Heart right ventricle (tissue), 16 donors: ENCODE data around the gene TLE1. TPM values are rescaled to one million over a fixed set of nuclear protein-coding genes. Genes with fewer than 3 reads are reported as not detected.

Source experiments
- ATAC-seq, 8 donors: fragments of 200-7000 bp; cut with Tn5 transposase; one replicate each; pipeline ENCODE4 v1.9.1; 2020; ENCODE audit warnings: mild to moderate bottlenecking in 8 of 8, moderate library complexity in 8 of 8, moderate number of reproducible peaks in 1 of 8
- DNase-seq, 2 donors: peaks; one replicate each; pipeline ENCODE4 v3.0.0-alpha.2; 2020
- H3K27ac ChIP-seq, 10 donors: fragments of 200-600 bp; sonication (generic) in 2 of 10; one replicate each; pipeline versions ENCODE4 v1.5.0 to v1.8.0; 2020 to 2022; ENCODE audit warnings: mild to moderate bottlenecking in 3 of 10
- H3K27me3 ChIP-seq, 7 donors: fragments of 200-600 bp; one replicate each; pipeline ENCODE4 v1.8.0; 2021 to 2022; ENCODE audit warnings: mild to moderate bottlenecking in 2 of 7
- H3K36me3 ChIP-seq, 9 donors: fragments of 200-600 bp; sonication (generic) in 1 of 9; one replicate each; pipeline versions ENCODE4 v1.5.0 to v1.8.0; 2020 to 2022; ENCODE audit warnings: mild to moderate bottlenecking in 2 of 9
- H3K4me1 ChIP-seq, 9 donors: fragments of 200-600 bp; sonication (generic) in 1 of 9; one replicate each; pipeline versions ENCODE4 v1.5.0 to v1.8.0; 2020 to 2022; ENCODE audit warnings: mild to moderate bottlenecking in 4 of 9
- H3K4me3 ChIP-seq, 10 donors: fragments of 200-600 bp; sonication (generic) in 2 of 10; one replicate each; pipeline versions ENCODE4 v1.5.0 to v1.8.0; 2020 to 2022; ENCODE audit warnings: mild to moderate bottlenecking in 7 of 10, moderate library complexity in 2 of 10
- H3K9me3 ChIP-seq, 11 donors: fragments of 200-600 bp in 10 of 11; sonication (generic) in 2 of 11; one replicate each; pipeline versions ENCODE4 v1.5.0 to v1.8.0; 2013 to 2022; ENCODE audit warnings: mild to moderate bottlenecking in 2 of 11, control low read depth in 1 of 11, moderate library complexity in 1 of 11
- CTCF ChIP-seq, 9 donors: fragments of 200-600 bp; sonication (generic) in 2 of 9; IDR thresholded peaks; one replicate each; pipeline versions ENCODE4 v1.5.0 to v1.8.0; 2021 to 2022; ENCODE audit warnings: antibody characterized with exemption in 9 of 9, mild to moderate bottlenecking in 5 of 9, moderate library complexity in 1 of 9
- WGBS, 2 donors: extraction: QIAGEN DNeasy Blood & Tissue Kit; methylation state at CpG; one replicate each; pipeline ENCODE4 v1.1.7; 2013; ENCODE audit warnings: inconsistent platforms in 1 of 2; 5-methylcytosine and 5-hydroxymethylcytosine counted together
- intact Hi-C, 10 donors: fragments of 100-400 bp; cut with DNase I; formaldehyde crosslinking; loops; one replicate each; pipeline versions ENCODE4 v1.11.1 to v1.14.2; 2022
- polyA plus RNA-seq, 2 donors: library from polyadenylated mRNA; stranded (reverse); fragments of 200-250 nt; gene quantifications; one replicate each; pipeline ENCODE4 v1.2.3, GENCODE V29; 2013
- total RNA-seq, 10 donors: library from RNA; stranded (reverse); fragmentation: NEBNext Ultra II Directional in 3 of 10; extraction: Animal tissue kit (Norgen Biotek cat#: 25700) in 3 of 10; gene quantifications; one replicate each; pipeline versions ENCODE4 v1.2.1 to v1.2.4, GENCODE V29; 2021 to 2023
- donor health status: Arrhythmogenic right ventricular cardiomyopathy.
- donor health status: ischemic (EF 13 %, LVEDD 7.1; RV severe dilation, severe dysfunction).
- donor health status: healthy with polysubstance abuse.
- donor health status: DM: no; HTN: yes; CAD: no.
- donor health status: DM: no; HTN: no; CAD: no.
- donor health status: ischemic (EF 25% LVEDD 6.9; RV normal size, moderate dysfunction).
- donor health status: ischemic (EF 25% LVEDD 5.7; RV mildly dilated, moderate dysfunction).
- donor health status: healthy.
- donor health status: DM: yes; HTN: yes; CAD: no.
- donor health status: Ischemic cardiomyopathy.
- donor health status: ischemic (EF 35%, LVEDD 5.7; RV mildly dilated, moderate dysfunction).
- donor health status: nonischemic (EF 11% LVEDD 7.7; RV severe dilation, severe dysfunction).
- donor health status: DM: yes; HTN: yes; CAD: no.
- donor health status: PGD.
- donor health status: ischemic (EF 29% LVEDD 5.4; RV normal size, mild dysfunction).
- donor health status: nonischemic (EF 23%, LVEDD 6.1; RV moderate dilation, normal function).

Gene TLE1
- total and polyA plus RNA-seq, 12 donors, result 7.9 to 15.2 (median 11.0) TPM

- Histone ChIP-seq H3K9me3 (no peaks in the 10 kb centered on the region), H3K27ac (no peak overlapping the region), H3K27me3 (no peaks in the 10 kb centered on the region), H3K4me3 (no peak overlapping the region), H3K36me3 (peaks cover 0 to 67% (median 13%) of the 10 kb centered on the region in 9 donors), H3K4me1 (peaks cover 0 to 34% (median 22%) of the 10 kb centered on the region in 9 donors)
- DNase-seq (no peak), ATAC-seq (no peak)
- TF ChIP-seq CTCF (IDR thresholded peaks at IDR 0.05), result no peak
- 88 to 94% methylated on average over 5 of the region's 5 CpGs for WGBS, 2 donors
- intact Hi-C loops, result loop anchor here in 1 of 10 donors (5.0 kb wide), 1 partner anchor 52 kb away; no protein-coding TSS in a partner anchor
Observed at GRCh38 chr9:81589392-81589791, 100.0 kb downstream of the TLE1 start.

DNA sequence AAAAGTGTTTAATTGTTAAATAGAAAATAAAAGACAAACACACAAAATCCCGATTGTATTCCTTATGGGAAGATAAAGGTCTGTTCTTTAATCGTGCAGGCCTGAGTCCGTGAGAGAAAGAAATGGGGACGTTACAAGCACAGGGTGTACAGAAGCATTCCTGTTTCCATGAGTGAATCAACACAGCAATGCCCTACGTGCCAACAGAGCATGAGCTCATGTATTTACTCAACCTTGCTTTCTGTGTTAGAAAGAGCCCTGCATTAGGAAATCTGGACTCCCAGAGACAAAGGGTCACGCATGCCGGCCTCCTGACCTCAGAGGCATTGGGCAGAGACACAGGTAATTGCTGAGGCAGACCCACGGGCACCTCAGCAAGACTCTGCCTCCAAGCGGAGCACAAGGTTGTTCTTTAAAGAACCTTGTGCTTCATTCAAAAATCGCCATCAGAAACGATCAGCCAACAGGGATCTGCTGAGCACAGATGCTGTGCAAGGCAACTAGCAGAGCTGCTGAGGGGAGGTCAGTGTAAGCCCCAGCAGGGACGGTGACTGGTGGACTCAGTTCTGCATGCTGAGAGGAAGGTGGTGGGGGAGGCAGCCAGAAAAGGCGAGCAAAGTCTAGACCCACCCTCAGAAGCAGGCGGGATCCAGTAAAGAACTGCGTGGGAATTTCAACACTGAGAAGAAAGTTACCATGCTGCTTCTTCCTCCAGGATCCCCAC is 101.0 kb downstream of the TLE1 start:
- Histone ChIP-seq H3K27ac (no peak overlapping the region), H3K27me3 (no peaks in the 10 kb centered on the region), H3K4me1 (peaks cover 0 to 26% (median 18%) of the 10 kb centered on the region in 9 donors), H3K4me3 (no peak overlapping the region), H3K36me3 (peaks cover 0 to 78% (median 15%) of the 10 kb centered on the region in 9 donors), H3K9me3 (no peaks in the 10 kb centered on the region)
- intact Hi-C loops, result loop anchor here in 1 of 10 donors (5.0 kb wide), 1 partner anchor 51 kb away; no protein-coding TSS in a partner anchor
- WGBS, 2 donors, result 83% methylated on average over 15 of the region's 15 CpGs
- no peak for TF ChIP-seq CTCF (IDR thresholded peaks at IDR 0.05)
- ATAC-seq (peak in 7 of 8 donors; percentile 29 to 88 (median 56)), DNase-seq (no peak)

DNA sequence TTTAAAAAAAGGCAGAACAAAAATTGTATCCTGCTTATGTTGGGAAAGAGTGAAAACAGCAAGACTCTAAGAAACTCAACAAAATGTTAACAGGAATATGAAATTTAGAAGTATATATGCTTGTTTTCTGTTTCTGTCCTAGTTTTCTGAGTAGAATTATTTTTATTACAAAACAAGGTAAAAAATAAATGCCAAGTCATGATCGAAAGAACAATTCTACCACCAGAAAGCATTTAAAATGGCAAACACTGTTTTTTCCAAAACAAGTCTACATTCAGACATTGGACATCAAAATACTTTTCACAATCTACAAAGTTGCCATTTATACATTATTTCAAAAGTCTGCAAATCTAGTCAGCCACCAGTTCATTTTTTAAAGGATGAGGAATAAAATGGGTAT is 102.6 kb downstream of the TLE1 start:
- Histone ChIP-seq H3K27me3 (no peaks in the 10 kb centered on the region), H3K9me3 (no peaks in the 10 kb centered on the region), H3K4me3 (no peak overlapping the region), H3K27ac (no peak overlapping the region), H3K36me3 (peaks cover 0 to 89% (median 17%) of the 10 kb centered on the region in 9 donors), H3K4me1 (peaks cover 0 to 11% (median 10%) of the 10 kb centered on the region in 9 donors)
- ATAC-seq (no peak), DNase-seq (no peak)
- TF ChIP-seq CTCF (IDR thresholded peaks at IDR 0.05), result no peak
- intact Hi-C loops, result loop anchor here in 1 of 10 donors (5.0 kb wide), 1 partner anchor 49 kb away; no protein-coding TSS in a partner anchor
- WGBS, 2 donors, result 88 to 96% methylated on average over 1 of the region's 1 CpG

GRCh38 chr9:81585191-81585763 is 104.1 kb downstream of the TLE1 start:
- Histone ChIP-seq H3K27ac (no peak overlapping the region), H3K9me3 (no peaks in the 10 kb centered on the region), H3K36me3 (peaks cover 0 to 84% (median 17%) of the 10 kb centered on the region in 9 donors), H3K27me3 (no peaks in the 10 kb centered on the region), H3K4me1 (peaks cover 0 to 7% (median 5%) of the 10 kb centered on the region in 9 donors), H3K4me3 (no peak overlapping the region)
- no peak for TF ChIP-seq CTCF (IDR thresholded peaks at IDR 0.05)
- DNase-seq (no peak), ATAC-seq (no peak)
- intact Hi-C loops, result loop anchor here in 1 of 10 donors (5.0 kb wide), 1 partner anchor 48 kb away; no protein-coding TSS in a partner anchor
- 88 to 90% methylated on average over 11 of the region's 11 CpGs for WGBS, 2 donors
